Vagina (tissue), 2 donors: ENCODE results near the gene UBE2R2. TPM values are rescaled to one million over a fixed set of nuclear protein-coding genes. Genes with fewer than 3 reads are reported as not detected.

Experiments used
- DNase-seq, 2 donors: peaks; one replicate each; pipeline ENCODE4 v3.0.0-alpha.2; 2017; ENCODE audit errors: extremely low spot score in 2 of 2
- H3K27ac ChIP-seq: fragments of 200-600 bp; sonication (generic); one replicate; pipeline ENCODE4 v1.5.1; 2019
- H3K27me3 ChIP-seq: fragments of 200-600 bp; sonication (generic); one replicate; pipeline ENCODE4 v1.5.1; 2019
- H3K36me3 ChIP-seq, 2 donors: fragments of 200-600 bp; sonication (generic); one replicate each; pipeline ENCODE4 v1.5.1; 2017 to 2019
- H3K4me1 ChIP-seq: fragments of 200-600 bp; sonication (generic); one replicate; pipeline ENCODE4 v1.5.1; 2019
- H3K4me3 ChIP-seq, 2 donors: fragments of 200-600 bp; sonication (generic); 1 replicate in 1 of 2; 2 replicates in 1 of 2; pipeline ENCODE4 v1.5.1; 2016 to 2019
- H3K9me3 ChIP-seq: fragments of 200-600 bp; sonication (generic); one replicate; pipeline ENCODE4 v1.5.1; 2019
- POLR2A ChIP-seq, 2 donors: fragments of 450-650 bp; IDR thresholded peaks; one replicate each; pipeline ENCODE4 v1.6.1; 2017; ENCODE audit warnings: antibody characterized with exemption in 2 of 2, mild to moderate bottlenecking in 2 of 2, moderate library complexity in 2 of 2
- POLR2AphosphoS5 ChIP-seq, 2 donors: sonication (generic); formaldehyde crosslinking; IDR thresholded peaks; one replicate each; pipeline ENCODE4 v1.9.0; 2017; ENCODE audit warnings: antibody characterized with exemption in 2 of 2, mild to moderate bottlenecking in 2 of 2, low read depth in 1 of 2; ENCODE audit not compliant: insufficient read depth in 1 of 2
- intact Hi-C: fragments of 100-400 bp; cut with DNase I; formaldehyde crosslinking; loops from one replicate; pipeline ENCODE4 v1.15.1; 2023
- total RNA-seq: library from RNA; depleted of rRNA; stranded (reverse); fragments of >200 nt; gene quantifications from one replicate; pipeline ENCODE4 v1.2.3, GENCODE V29; 2016
- TF ChIP-seq, protein P1 (sequence below), 3 experiments: fragments of 450-650 bp in 2 of 3; fragments of 200-600 bp in 1 of 3; sonication (generic) in 1 of 3; IDR thresholded peaks; one replicate each; pipeline ENCODE4 v1.5.1; 2017 to 2019; ENCODE audit warnings: antibody characterized with exemption in 3 of 3, mild to moderate bottlenecking in 2 of 3, moderate library complexity in 2 of 3

Gene UBE2R2
- total RNA-seq, 1 donor from 2014 or later: 20.4 TPM

DNA sequence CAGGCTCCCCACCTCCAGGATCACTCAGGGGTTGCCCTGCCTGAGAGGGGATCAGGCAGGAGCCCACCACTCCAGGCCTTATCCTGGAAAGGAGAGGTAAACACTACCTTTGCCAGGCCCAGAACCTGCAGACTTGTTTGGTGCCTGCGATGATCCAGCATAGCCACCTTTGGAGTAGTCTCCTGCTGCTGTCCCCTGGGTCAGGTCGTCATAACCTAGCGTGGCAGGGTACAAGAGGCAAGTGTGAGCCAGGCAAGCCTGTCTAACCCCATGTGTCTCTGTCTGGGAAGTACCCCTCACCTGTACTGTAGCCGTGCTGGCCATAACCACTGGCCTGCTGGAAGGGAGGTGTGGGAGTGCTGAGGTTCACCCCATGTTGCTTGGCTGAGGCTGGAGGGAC is 106.1 kb downstream of the UBE2R2 start:
- H3K36me3 ChIP-seq: peaks cover 2 to 64% of the 10 kb centered on the region in 2 donors
- no peak overlapping the region for H3K27ac ChIP-seq
- DNase-seq: no peak
- intact Hi-C loops: loop anchor here (10.0 kb wide), 1 partner anchor 58 kb away; no protein-coding TSS in a partner anchor
- no peaks in the 10 kb centered on the region for H3K4me1 ChIP-seq
- H3K4me3 ChIP-seq: no peak overlapping the region
- H3K9me3 ChIP-seq: no peaks in the 10 kb centered on the region
- TF ChIP-seq, protein P1, sequence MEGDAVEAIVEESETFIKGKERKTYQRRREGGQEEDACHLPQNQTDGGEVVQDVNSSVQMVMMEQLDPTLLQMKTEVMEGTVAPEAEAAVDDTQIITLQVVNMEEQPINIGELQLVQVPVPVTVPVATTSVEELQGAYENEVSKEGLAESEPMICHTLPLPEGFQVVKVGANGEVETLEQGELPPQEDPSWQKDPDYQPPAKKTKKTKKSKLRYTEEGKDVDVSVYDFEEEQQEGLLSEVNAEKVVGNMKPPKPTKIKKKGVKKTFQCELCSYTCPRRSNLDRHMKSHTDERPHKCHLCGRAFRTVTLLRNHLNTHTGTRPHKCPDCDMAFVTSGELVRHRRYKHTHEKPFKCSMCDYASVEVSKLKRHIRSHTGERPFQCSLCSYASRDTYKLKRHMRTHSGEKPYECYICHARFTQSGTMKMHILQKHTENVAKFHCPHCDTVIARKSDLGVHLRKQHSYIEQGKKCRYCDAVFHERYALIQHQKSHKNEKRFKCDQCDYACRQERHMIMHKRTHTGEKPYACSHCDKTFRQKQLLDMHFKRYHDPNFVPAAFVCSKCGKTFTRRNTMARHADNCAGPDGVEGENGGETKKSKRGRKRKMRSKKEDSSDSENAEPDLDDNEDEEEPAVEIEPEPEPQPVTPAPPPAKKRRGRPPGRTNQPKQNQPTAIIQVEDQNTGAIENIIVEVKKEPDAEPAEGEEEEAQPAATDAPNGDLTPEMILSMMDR (IDR thresholded peaks at IDR 0.05): no peak
- TF ChIP-seq POLR2A (IDR thresholded peaks at IDR 0.05) (no peak), POLR2AphosphoS5 (IDR thresholded peaks at IDR 0.05; ENCODE audit: insufficient read depth in 1 of 2, low read depth in 1 of 2) (no peak)
- no peaks in the 10 kb centered on the region for H3K27me3 ChIP-seq

DNA sequence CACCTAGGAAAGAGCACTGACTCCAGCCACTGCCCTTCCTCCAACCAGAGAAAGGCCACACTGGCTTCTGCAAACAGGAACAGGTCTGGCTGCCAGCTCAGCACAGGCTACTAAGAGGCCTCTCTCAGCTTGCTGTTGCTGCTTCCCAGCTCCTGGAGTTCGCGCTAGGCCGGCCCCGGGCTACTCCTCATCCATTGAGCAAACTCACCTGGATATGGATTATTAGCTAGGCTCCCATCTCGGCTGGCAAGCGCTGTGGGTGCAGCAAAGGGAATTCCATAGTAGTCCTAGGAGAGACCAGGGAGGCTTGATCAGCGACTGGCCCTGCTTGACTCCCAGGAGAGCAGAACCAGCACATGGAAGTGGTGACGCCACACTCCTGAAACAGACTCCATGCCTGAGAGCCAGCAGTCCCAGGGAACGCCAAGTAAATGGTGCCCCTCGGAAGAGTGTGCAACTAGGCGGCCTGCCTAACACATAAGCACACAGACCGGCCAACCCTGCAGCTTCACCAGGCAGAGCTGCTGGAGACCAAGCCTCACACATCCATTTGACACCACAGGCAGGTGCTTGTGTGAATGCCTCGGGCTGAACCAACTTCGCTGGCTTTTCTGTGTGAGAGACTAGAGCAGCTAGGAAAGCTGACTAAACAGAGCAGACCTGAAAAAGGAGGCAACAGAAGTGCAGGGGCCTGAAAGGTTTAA is 107.2 kb downstream of the UBE2R2 start:
- no peak for TF ChIP-seq POLR2A (IDR thresholded peaks at IDR 0.05)
- no peak for TF ChIP-seq POLR2AphosphoS5 (IDR thresholded peaks at IDR 0.05; ENCODE audit: insufficient read depth in 1 of 2, low read depth in 1 of 2)
- TF ChIP-seq, protein P1 (IDR thresholded peaks at IDR 0.05): no peak
- no peak for DNase-seq
- Histone ChIP-seq H3K4me1 (no peaks in the 10 kb centered on the region), H3K36me3 (peaks cover 2 to 56% of the 10 kb centered on the region in 2 donors), H3K27me3 (no peaks in the 10 kb centered on the region), H3K27ac (no peak overlapping the region), H3K9me3 (no peaks in the 10 kb centered on the region), H3K4me3 (no peak overlapping the region)
- intact Hi-C loops: loop anchor here (10.0 kb wide), 1 partner anchor 59 kb away; no protein-coding TSS in a partner anchor

DNA sequence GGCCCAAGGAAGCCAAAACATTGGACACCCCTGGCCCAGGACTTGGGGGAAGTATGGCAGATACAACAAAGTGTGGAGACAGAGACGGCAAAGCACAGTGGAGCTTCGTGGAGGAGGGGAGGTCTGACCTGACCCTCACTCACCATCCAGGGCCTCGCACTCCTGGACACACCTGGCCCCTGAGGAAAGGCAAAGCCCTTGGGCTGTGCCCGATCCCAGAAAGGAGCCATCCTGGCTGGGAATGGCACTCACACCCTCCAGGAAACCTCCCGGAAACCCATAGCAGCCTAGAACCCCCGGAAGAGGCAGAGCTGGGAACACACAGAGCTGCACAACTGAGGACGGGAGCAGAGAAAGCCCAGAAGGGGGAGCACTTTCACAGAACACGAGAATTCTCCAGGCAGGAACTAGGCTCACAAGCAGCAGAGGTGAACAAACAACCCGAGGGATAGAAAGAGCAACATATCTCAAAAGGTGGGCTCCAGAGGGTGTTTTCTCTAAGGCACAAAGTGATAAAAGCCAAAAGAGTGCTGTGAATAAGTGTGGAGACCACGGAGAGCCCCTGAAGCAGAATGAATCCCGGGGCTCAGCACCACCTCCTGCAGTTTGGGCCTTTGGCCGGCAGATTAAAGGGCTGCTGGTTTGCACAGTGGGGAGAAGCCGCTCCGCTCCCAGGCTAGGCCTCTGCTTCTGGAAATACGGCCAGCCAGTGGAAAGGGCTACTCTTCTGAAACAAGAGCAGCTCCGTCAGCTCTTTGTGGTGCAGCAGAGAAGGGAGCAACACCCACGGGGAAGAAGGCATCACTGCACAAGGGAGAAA is 108.2 kb downstream of the UBE2R2 start:
- no peaks in the 10 kb centered on the region for H3K4me1 ChIP-seq
- intact Hi-C loops: loop anchor here (10.0 kb wide), 1 partner anchor 60 kb away; no protein-coding TSS in a partner anchor
- DNase-seq: no peak
- TF ChIP-seq, protein P1 (IDR thresholded peaks at IDR 0.05): peak in 1 of 3 experiments; percentile 11
- TF ChIP-seq POLR2A (IDR thresholded peaks at IDR 0.05): no peak
- no peak overlapping the region for H3K27ac ChIP-seq
- H3K27me3 ChIP-seq: no peaks in the 10 kb centered on the region
- no peak overlapping the region for H3K4me3 ChIP-seq
- peaks cover 2 to 52% of the 10 kb centered on the region in 2 donors for H3K36me3 ChIP-seq
- no peaks in the 10 kb centered on the region for H3K9me3 ChIP-seq

DNA sequence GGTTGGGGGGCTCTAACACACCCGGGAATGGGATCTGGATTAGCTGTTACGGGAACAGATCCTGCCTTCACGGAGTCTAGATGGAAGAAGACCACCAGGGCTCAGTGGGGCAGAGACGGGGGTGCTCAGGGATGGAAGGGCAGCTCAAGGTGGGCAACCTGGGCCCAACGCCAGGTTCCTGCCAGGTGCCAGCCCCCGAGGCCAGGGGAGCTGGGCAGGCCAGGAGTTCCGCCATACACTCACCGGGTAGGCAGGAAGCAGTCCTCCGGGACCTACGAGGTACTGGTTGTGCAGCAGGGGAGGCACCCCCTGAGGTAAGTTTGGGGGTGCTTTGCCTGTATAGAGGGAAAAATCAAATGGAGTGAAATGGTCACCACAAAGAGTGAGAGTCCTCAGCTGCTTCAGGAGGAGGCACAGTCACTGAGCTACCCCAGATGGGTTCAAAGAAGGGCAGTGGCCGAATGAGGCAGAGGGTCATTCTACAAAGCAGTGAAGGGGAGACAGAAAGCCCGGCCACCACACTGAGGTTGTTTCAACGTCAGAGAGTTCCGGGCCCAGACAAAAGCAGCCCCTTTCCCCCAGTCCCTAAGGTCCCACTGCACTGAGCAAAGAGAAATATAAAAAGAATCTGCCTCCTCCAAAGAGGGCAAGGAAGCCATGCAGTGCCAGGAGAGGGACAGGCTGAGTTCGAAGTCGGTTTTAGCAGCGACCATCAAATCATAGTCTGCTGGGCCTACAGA is 110.0 kb downstream of the UBE2R2 start:
- no peaks in the 10 kb centered on the region for H3K27me3 ChIP-seq
- DNase-seq: no peak
- peaks cover 0 to 55% of the 10 kb centered on the region in 2 donors for H3K36me3 ChIP-seq
- no peak for TF ChIP-seq POLR2AphosphoS5 (IDR thresholded peaks at IDR 0.05; ENCODE audit: insufficient read depth in 1 of 2, low read depth in 1 of 2)
- no peak for TF ChIP-seq POLR2A (IDR thresholded peaks at IDR 0.05)
- TF ChIP-seq, protein P1 (IDR thresholded peaks at IDR 0.05): no peak
- H3K4me1 ChIP-seq: no peaks in the 10 kb centered on the region
- no peak overlapping the region for H3K4me3 ChIP-seq
- no peaks in the 10 kb centered on the region for H3K9me3 ChIP-seq
- no peak overlapping the region for H3K27ac ChIP-seq
- intact Hi-C loops: loop anchor here (10.0 kb wide), 1 partner anchor 62 kb away; no protein-coding TSS in a partner anchor
